Upper lobe of left lung (tissue), 4 donors: Measurements from ENCODE around the gene C10orf67.

Experiments used
- EP300 ChIP-seq, 4 donors: sonication (generic); formaldehyde crosslinking; IDR thresholded peaks; one replicate each; pipeline ENCODE4 v1.5.1; 2017; ENCODE audit warnings: antibody characterized with exemption in 4 of 4, control low read depth in 2 of 4
- POLR2A ChIP-seq, 4 donors: fragments of 450-650 bp; IDR thresholded peaks; one replicate each; pipeline ENCODE4 v1.5.1; 2016 to 2017; ENCODE audit warnings: antibody characterized with exemption in 4 of 4, mild to moderate bottlenecking in 2 of 4
- POLR2AphosphoS5 ChIP-seq, 2 donors: sonication (generic); formaldehyde crosslinking; IDR thresholded peaks; one replicate each; pipeline ENCODE4 v1.5.1; 2017; ENCODE audit warnings: antibody characterized with exemption in 2 of 2
- TF ChIP-seq, protein P1 (sequence below), 6 experiments: fragments of 450-650 bp in 4 of 6; fragments of 200-600 bp in 2 of 6; sonication (generic) in 2 of 6; IDR thresholded peaks; one replicate each; pipeline ENCODE4 v1.5.1; 2016 to 2019; ENCODE audit warnings: antibody characterized with exemption in 6 of 6

DNA sequence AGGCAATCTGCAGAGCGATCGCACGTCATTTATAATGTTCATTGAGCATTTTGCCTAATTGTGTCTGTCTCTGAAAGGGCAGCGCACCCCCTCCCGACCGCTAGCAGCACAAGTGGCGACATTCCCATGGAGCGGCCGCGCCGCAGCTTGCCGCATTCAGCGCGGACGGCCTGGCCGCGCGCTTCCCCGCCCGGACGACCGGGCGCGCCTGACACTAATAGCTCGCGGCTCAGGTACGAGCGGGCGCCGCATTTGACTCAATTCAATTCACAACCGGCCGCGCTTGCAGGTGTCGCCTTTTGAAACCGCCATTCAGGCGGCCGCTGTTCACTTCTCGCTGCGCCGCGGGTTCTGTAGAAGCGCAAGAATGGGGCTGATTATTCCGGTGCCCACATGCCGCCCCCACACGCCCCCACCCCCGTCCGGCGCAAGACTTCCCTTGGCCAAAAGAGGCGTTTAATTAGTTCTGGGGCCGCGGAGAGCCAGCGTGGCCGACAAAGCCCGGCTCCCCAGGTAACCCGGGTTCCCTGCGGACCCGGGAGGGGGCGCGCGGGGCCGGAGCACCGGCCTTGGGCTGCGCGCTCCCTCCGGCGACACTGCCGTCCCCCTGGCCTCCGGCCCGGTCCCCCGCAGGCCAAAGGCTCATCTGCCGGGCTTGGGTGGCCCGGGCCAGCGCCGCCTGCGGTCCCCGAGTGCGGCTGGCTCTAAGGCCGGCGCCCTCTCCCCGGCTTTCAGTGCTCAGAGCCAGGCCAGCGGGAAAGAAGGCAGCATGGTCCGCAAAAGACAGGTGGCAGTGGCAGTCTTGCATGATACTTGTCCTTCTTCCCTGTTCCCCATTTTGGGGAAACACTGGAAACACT lies 171.2 kb downstream of the C10orf67 start:
- TF ChIP-seq, protein P1, sequence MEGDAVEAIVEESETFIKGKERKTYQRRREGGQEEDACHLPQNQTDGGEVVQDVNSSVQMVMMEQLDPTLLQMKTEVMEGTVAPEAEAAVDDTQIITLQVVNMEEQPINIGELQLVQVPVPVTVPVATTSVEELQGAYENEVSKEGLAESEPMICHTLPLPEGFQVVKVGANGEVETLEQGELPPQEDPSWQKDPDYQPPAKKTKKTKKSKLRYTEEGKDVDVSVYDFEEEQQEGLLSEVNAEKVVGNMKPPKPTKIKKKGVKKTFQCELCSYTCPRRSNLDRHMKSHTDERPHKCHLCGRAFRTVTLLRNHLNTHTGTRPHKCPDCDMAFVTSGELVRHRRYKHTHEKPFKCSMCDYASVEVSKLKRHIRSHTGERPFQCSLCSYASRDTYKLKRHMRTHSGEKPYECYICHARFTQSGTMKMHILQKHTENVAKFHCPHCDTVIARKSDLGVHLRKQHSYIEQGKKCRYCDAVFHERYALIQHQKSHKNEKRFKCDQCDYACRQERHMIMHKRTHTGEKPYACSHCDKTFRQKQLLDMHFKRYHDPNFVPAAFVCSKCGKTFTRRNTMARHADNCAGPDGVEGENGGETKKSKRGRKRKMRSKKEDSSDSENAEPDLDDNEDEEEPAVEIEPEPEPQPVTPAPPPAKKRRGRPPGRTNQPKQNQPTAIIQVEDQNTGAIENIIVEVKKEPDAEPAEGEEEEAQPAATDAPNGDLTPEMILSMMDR (IDR thresholded peaks at IDR 0.05): no peak
- TF ChIP-seq POLR2A (IDR thresholded peaks at IDR 0.05): no peak
- TF ChIP-seq EP300 (IDR thresholded peaks at IDR 0.05): no peak
- TF ChIP-seq POLR2AphosphoS5 (IDR thresholded peaks at IDR 0.05): no peak
